Left ventricle myocardium inferior (tissue), 1 donor: ENCODE results near the gene PNMA1. TPM values are rescaled to one million over a fixed set of nuclear protein-coding genes. Genes with fewer than 3 reads are reported as not detected.

Source experiments
- DNase-seq: peaks from one replicate; pipeline ENCODE4 v3.0.0-alpha.2; 2020
- H3K27ac ChIP-seq: fragments of 200-600 bp; replicated peaks from 2 replicates; pipeline ENCODE4 v1.8.0; 2021
- H3K27me3 ChIP-seq: fragments of 200-600 bp; 2 replicates; pipeline ENCODE4 v1.8.0; 2021; ENCODE audit warnings: low read depth
- H3K36me3 ChIP-seq: fragments of 200-600 bp; 2 replicates; pipeline ENCODE4 v1.8.0; 2021
- H3K4me1 ChIP-seq: fragments of 200-600 bp; 2 replicates; pipeline ENCODE4 v1.8.0; 2021
- H3K4me3 ChIP-seq: fragments of 200-600 bp; 2 replicates; pipeline ENCODE4 v1.8.0; 2021; ENCODE audit warnings: mild to moderate bottlenecking, moderate library complexity
- H3K9me3 ChIP-seq: fragments of 200-600 bp; replicated peaks from 2 replicates; pipeline ENCODE4 v1.8.0; 2021
- CTCF ChIP-seq: fragments of 200-600 bp; IDR thresholded peaks from 2 replicates; pipeline ENCODE4 v1.8.0; 2021; ENCODE audit warnings: antibody characterized with exemption, mild to moderate bottlenecking, borderline replicate concordance
- intact Hi-C: fragments of 100-400 bp; cut with micrococcal nuclease; formaldehyde crosslinking; loops from one replicate; pipeline ENCODE4 v1.11.0; 2022
- total RNA-seq: library from RNA; stranded (reverse); fragmentation: NEBNext Ultra II Directional; extraction: Animal tissue kit (Norgen Biotek cat#: 25700); gene quantifications from one replicate; pipeline ENCODE4 v1.2.1, GENCODE V29; 2021
- donor health status: DM: no; HTN: yes; CAD: no; lungs with severe emphysema.

The PNMA1 gene
- total RNA-seq, 1 donor from 2014 or later: 19.2 TPM

DNA sequence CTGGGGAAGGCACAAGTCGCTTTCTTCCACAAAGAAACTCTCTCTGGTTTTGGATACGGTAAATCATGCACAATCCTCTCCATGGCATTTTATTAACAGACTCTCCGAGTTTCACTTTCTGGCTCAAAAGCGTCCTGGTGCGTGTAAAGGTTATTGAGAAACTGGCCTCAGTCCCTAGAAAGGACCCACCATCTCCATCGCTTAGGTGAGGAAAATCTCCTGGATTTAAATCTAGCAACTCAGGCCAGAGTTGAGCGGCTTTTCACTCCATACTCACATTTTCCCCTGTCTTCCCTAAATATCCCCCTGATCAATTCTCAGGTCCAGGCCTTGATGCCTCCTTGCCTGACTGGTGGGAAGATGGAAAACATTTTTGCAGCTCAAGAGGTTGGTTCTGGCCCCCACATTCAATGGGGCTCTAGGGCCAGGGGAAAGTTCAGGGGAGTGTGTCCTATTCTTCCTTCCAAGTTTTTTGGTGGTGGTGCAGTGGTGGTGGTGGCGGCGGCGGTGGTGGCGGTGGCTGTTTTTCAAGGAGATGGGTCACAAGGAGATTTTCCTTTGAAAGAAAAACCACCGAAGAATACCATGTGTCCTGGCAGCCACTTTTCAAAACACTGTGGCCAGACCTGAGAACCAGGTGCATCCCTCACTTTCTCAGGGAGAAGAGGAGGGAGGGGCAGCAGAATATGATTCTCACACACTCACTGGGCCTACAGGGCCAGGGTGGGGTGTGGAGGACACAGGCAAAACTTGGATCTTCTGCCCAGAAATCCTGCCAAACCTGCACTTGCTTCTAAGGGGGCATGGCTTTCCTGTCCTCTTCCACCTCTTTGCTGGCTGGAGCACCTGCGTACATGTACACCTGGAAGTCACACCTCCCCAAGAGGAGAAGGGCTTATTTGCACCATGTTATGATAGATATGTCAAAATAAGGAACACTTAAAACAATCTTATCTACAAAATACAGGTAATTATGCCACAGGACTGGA, 46.7 kb upstream of the PNMA1 start:
- peaks cover 93% of the 10 kb centered on the region for H3K4me1 ChIP-seq
- DNase-seq: no peak
- intact Hi-C loops: no loop called here

GRCh38 chr14:73759714-73760597, 45.8 kb upstream of the PNMA1 start:
- peak; percentile 97 for DNase-seq
- no peaks in the 10 kb centered on the region for H3K27me3 ChIP-seq
- intact Hi-C loops: no loop called here
- peak overlapping the region; percentile 100 for H3K27ac ChIP-seq
- peak; percentile 41 for TF ChIP-seq CTCF
- peak overlapping the region; percentile 88 for H3K4me3 ChIP-seq
- H3K4me1 ChIP-seq: peaks cover 93% of the 10 kb centered on the region
- H3K36me3 ChIP-seq: no peaks in the 10 kb centered on the region
- H3K9me3 ChIP-seq: no peaks in the 10 kb centered on the region

More for the DNA sequence above, 46.7 kb upstream of the PNMA1 start:
- Histone ChIP-seq H3K4me3 (peak overlapping the region; percentile 88), H3K27me3 (no peaks in the 10 kb centered on the region), H3K36me3 (no peaks in the 10 kb centered on the region), H3K9me3 (no peaks in the 10 kb centered on the region), H3K27ac (peak overlapping the region; percentile 100)
- TF ChIP-seq CTCF: no peak

GRCh38 chr14:73759183-73759713, 45.1 kb upstream of the PNMA1 start:
- intact Hi-C loops: no loop called here
- H3K4me3 ChIP-seq: peak overlapping the region; percentile 88
- no peaks in the 10 kb centered on the region for H3K27me3 ChIP-seq
- peak overlapping the region; percentile 100 for H3K27ac ChIP-seq
- no peak for TF ChIP-seq CTCF
- H3K36me3 ChIP-seq: no peaks in the 10 kb centered on the region
- H3K4me1 ChIP-seq: peaks cover 93% of the 10 kb centered on the region
- no peaks in the 10 kb centered on the region for H3K9me3 ChIP-seq
- DNase-seq: peak; percentile 87

- H3K27ac ChIP-seq: peak overlapping the region; percentile 100
- DNase-seq: peak; percentile 67
- TF ChIP-seq CTCF: peak; percentile 66
- H3K4me1 ChIP-seq: peaks cover 93% of the 10 kb centered on the region
- H3K4me3 ChIP-seq: peak overlapping the region; percentile 88
- H3K27me3 ChIP-seq: no peaks in the 10 kb centered on the region
- no peaks in the 10 kb centered on the region for H3K9me3 ChIP-seq
- intact Hi-C loops: no loop called here
- H3K36me3 ChIP-seq: no peaks in the 10 kb centered on the region
Observed at GRCh38 chr14:73758392-73759182, 44.4 kb upstream of the PNMA1 start.
